Caco-2 (cell line): ENCODE results near the gene SYVN1. TPM values are rescaled to one million over a fixed set of nuclear protein-coding genes. Genes with fewer than 3 reads are reported as not detected.

Experiments
- BruUV-seq: library from RNA; stranded (reverse); fragments of 400-500 nt; replicated peaks from 2 replicates; lab custom pipeline; 2021; lab: Mats Ljungman, UMichigan
- CTCF ChIA-PET: fragments of 300-600 bp; sonication (Branson Sonifier 250); formaldehyde crosslinking; loops from one replicate; lab custom pipeline; 2022; ENCODE audit warnings: antibody characterized with exemption; lab: Charles Lee
- POLR2A ChIA-PET: fragments of 300-600 bp; sonication (Branson Sonifier 250); formaldehyde crosslinking; loops from one replicate; lab custom pipeline; 2022; ENCODE audit warnings: antibody characterized with exemption; lab: Charles Lee
- DNase-seq, 2 experiments: peaks; one replicate each; pipeline versions ENCODE4 v3.0.0 to v3.0.0-alpha.2; 2020 to 2022
- H3K27me3 ChIP-seq: replicated peaks from 2 replicates; pipeline ENCODE4 v1.6.0; 2011; ENCODE audit warnings: low read length; ENCODE audit not compliant: control insufficient read depth, insufficient read depth
- H3K36me3 ChIP-seq: 2 replicates; pipeline ENCODE4 v1.5.1; 2011; ENCODE audit warnings: low read length; ENCODE audit not compliant: control insufficient read depth, insufficient read depth
- H3K4me1 ChIP-seq: fragments of 250-450 bp; sonication (Bioruptor Pico); 2 replicates; pipeline ENCODE4 v1.5.1; 2020; ENCODE audit warnings: mild to moderate bottlenecking
- H3K4me3 ChIP-seq: 2 replicates; pipeline ENCODE4 v1.5.1; 2011; ENCODE audit warnings: low read depth, mild to moderate bottlenecking, control low read depth, low read length
- H3K9me3 ChIP-seq: fragments of 250-450 bp; sonication (Bioruptor Pico); 2 replicates; pipeline ENCODE4 v1.5.1; 2020; ENCODE audit warnings: mild to moderate bottlenecking, moderate library complexity
- H3K27ac Mint-ChIP-seq: one replicate; pipeline ENCODE4 v1.8.0; 2022; ENCODE audit warnings: mixed read lengths; ENCODE audit not compliant: unreplicated experiment
- H3K27me3 Mint-ChIP-seq: one replicate; pipeline ENCODE4 v1.8.0; 2022; ENCODE audit warnings: mixed read lengths; ENCODE audit not compliant: insufficient read depth, unreplicated experiment
- H3K36me3 Mint-ChIP-seq: one replicate; pipeline ENCODE4 v1.8.0; 2022; ENCODE audit warnings: mild to moderate bottlenecking, mixed read lengths; ENCODE audit not compliant: insufficient read depth, unreplicated experiment
- H3K4me1 Mint-ChIP-seq: one replicate; pipeline ENCODE4 v1.8.0; 2022; ENCODE audit warnings: low read depth, mixed read lengths; ENCODE audit not compliant: unreplicated experiment
- H3K4me3 Mint-ChIP-seq: one replicate; pipeline ENCODE4 v1.8.0; 2022; ENCODE audit warnings: mild to moderate bottlenecking, moderate library complexity, mixed read lengths; ENCODE audit not compliant: unreplicated experiment
- H3K9me3 Mint-ChIP-seq: one replicate; pipeline ENCODE4 v1.8.0; 2022; ENCODE audit warnings: mixed read lengths; ENCODE audit not compliant: unreplicated experiment
- intact Hi-C: fragments of 100-400 bp; cut with micrococcal nuclease; formaldehyde crosslinking; loops from one replicate; pipeline ENCODE4 v1.10.0; 2022; ENCODE audit not compliant: unreplicated experiment
- total RNA-seq: library from RNA; stranded (reverse); gene quantifications from 2 replicates; pipeline ENCODE4 v1.2.3, GENCODE V29; 2022
- TF ChIP-seq, protein P1 (sequence below), 2 experiments: fragments of 200-600 bp in 1 of 2; IDR thresholded peaks; 1 replicate in 1 of 2; 2 replicates in 1 of 2; pipeline versions ENCODE4 v1.5.1 to v1.8.0; 2011 to 2022; ENCODE audit warnings: antibody characterized with exemption in 1 of 2, control low read depth in 1 of 2, inconsistent platforms in 1 of 2, low read depth in 1 of 2, low read length in 1 of 2, mild to moderate bottlenecking in 1 of 2, moderate library complexity in 1 of 2; ENCODE audit not compliant: insufficient read depth in 1 of 2, severe bottlenecking in 1 of 2, unreplicated experiment in 1 of 2

The SYVN1 gene
- total RNA-seq, 1 experiment from 2014 or later, result 50.9 TPM

DNA sequence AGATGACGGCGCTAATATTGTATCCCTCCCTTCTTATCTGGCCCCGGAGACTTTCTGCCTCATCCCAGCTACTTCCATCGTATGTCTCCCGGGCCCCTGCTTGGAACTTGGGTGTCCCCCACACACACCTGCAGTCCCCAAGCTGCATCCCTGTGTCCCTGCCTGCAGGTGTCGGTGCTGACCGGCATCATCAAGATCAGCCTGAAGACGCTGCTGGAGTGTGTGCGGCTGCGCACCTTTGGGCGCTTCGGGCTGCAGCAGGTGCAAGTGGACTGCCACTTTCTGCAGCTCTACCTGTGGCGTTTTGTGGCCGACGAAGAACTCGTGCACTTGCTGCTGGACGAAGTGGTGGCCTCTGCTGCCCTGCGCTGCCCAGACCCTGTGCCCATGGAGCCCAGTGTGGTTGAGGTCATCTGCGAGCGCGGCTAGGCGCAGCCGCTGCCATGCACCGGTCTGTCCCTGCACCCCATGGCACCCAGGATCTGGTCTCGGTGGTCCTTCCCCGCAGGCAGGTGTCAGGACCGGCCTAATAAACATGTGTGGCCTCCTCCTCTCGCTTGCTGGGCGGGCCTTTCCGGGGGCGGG is 23.1 kb downstream of the SYVN1 start:
- intact Hi-C loops, result loop anchor here (2.0 to 10.0 kb wide), 2 partner anchors 70 to 336 kb away; partner anchors contain the start of genes CAPN1 and SF1
- ChIA-PET POLR2A (interaction anchor here (0.6 to 2.3 kb wide), 19 partner anchors 10 to 941 kb away, joined by 3 to 37 read pairs (median 3); partner anchors contain the start of genes ARL2, CAPN1, CDC42BPG and FAU), CTCF (interaction anchor here (0.9 to 2.4 kb wide), 14 partner anchors 10 to 300 kb away, joined by 3 to 14 read pairs (median 5); partner anchors contain the start of genes CAPN1, FAU, MRPL49 and SYVN1)
- TF ChIP-seq, protein P1, sequence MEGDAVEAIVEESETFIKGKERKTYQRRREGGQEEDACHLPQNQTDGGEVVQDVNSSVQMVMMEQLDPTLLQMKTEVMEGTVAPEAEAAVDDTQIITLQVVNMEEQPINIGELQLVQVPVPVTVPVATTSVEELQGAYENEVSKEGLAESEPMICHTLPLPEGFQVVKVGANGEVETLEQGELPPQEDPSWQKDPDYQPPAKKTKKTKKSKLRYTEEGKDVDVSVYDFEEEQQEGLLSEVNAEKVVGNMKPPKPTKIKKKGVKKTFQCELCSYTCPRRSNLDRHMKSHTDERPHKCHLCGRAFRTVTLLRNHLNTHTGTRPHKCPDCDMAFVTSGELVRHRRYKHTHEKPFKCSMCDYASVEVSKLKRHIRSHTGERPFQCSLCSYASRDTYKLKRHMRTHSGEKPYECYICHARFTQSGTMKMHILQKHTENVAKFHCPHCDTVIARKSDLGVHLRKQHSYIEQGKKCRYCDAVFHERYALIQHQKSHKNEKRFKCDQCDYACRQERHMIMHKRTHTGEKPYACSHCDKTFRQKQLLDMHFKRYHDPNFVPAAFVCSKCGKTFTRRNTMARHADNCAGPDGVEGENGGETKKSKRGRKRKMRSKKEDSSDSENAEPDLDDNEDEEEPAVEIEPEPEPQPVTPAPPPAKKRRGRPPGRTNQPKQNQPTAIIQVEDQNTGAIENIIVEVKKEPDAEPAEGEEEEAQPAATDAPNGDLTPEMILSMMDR (IDR thresholded peaks at IDR 0.05; ENCODE audit: insufficient read depth in 1 of 2, low read depth in 1 of 2, low read length in 1 of 2, severe bottlenecking in 1 of 2, unreplicated experiment in 1 of 2), result no peak
- Mint-ChIP-seq H3K4me3 (peak overlapping the region; percentile 96), H3K27ac (peak overlapping the region; percentile 92), H3K27me3 (no peaks in the 10 kb centered on the region), H3K9me3 (no peaks in the 10 kb centered on the region), H3K36me3 (peaks cover 64% of the 10 kb centered on the region), H3K4me1 (peaks cover 6% of the 10 kb centered on the region)
- Histone ChIP-seq H3K4me3 (no peak overlapping the region), H3K36me3 (no peaks in the 10 kb centered on the region), H3K9me3 (no peaks in the 10 kb centered on the region), H3K27me3 (no peaks in the 10 kb centered on the region), H3K4me1 (peaks cover 23% of the 10 kb centered on the region)
- DNase-seq, result no peak
- BruUV-seq, result no TSS peak

DNA sequence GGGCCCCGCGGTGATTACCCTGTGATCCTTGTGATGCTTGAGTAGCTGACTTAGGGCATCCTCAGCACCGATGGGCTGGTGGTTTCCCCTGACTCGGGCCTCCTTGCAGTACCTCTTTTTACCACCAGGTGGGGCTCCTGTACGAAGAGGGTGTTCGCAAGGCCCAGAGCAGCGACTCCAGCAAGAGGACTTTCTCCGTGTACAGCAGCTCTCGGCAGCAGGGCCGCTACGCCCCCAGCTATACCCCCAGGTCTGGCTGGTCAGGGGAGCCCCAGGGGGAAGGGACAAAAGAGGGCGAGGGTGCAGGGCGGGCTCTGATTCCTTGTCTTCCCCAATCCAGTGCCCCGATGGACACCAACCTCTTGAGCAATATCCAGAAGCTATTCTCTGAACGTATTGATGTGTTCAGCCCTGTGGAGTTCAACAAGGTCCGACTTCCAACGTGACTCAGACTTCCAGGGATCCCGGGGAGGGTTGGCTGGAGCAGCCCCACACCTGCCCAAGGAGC is 23.9 kb downstream of the SYVN1 start:
- Histone ChIP-seq H3K4me1 (peaks cover 21% of the 10 kb centered on the region), H3K9me3 (no peaks in the 10 kb centered on the region), H3K4me3 (no peak overlapping the region), H3K27me3 (no peaks in the 10 kb centered on the region), H3K36me3 (no peaks in the 10 kb centered on the region)
- H3K27me3 Mint-ChIP-seq, result no peaks in the 10 kb centered on the region
- ChIA-PET POLR2A (interaction anchor here (1.0 to 2.3 kb wide), 3 partner anchors 11 to 332 kb away, joined by 3 to 37 read pairs (median 6); partner anchors contain the start of genes FAU, MRPL49 and SF1), CTCF (interaction anchor here (0.7 to 1.8 kb wide), 12 partner anchors 9 to 332 kb away, joined by 3 to 9 read pairs (median 5); partner anchors contain the start of genes CAPN1, FAU, MRPL49 and SF1)
- H3K27ac Mint-ChIP-seq, result no peak overlapping the region
- DNase-seq, result peak; percentile 87 to 94
- intact Hi-C loops, result loop anchor here (1.0 to 10.0 kb wide), 3 partner anchors 14 to 336 kb away; partner anchors contain the start of genes CAPN1, SF1 and VPS51
- TF ChIP-seq, protein P1 (IDR thresholded peaks at IDR 0.05; ENCODE audit: insufficient read depth in 1 of 2, low read depth in 1 of 2, low read length in 1 of 2, severe bottlenecking in 1 of 2, unreplicated experiment in 1 of 2), result peak; percentile 95 to 98
- H3K36me3 Mint-ChIP-seq, result peaks cover 65% of the 10 kb centered on the region
- no peak overlapping the region for H3K4me3 Mint-ChIP-seq
- H3K9me3 Mint-ChIP-seq, result no peaks in the 10 kb centered on the region
- H3K4me1 Mint-ChIP-seq, result peaks cover 6% of the 10 kb centered on the region
- no TSS peak for BruUV-seq
